ENCODE data around the gene A2M. TPM values are rescaled to one million over a fixed set of nuclear protein-coding genes. Genes with fewer than 3 reads are reported as not detected.

Gene A2M
- total and polyA plus RNA-seq, 2 donors (not counting 3 experiments of a cell fraction or from before 2014, with no cell fraction given): 11.5 to 16.9 TPM

DNA sequence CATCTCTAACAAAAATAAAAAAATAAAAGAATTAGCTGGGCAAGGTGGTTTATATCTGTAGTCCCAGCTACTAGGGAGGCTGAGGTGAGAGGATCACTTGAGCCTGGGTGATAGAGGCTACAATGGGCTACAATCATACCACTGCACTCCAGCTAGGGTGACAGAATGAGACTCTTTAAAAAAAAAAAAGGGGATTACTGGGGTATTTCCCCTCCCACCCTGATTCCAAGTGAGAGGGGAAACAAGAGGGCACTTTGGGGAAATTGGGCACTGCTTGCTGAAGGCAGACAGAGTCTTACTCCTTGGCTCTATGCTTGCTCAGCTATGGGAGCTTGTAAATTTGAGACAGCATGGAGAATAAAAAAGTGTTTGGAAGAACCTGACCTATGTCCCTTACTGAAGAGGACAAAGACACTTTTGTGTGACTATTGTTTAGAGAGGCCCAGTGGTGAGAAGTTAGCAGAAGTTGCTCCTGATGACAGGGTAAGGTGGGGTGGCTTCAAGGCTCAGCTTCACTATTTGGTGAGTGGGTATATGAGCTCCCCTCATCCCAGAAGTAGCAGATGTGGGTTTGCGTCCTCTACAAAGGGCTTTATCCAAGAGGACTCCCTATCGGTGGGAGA, 82.3 kb downstream of the A2M start:
- H3K36me3 ChIP-seq (ENCODE audit: control insufficient read depth in 2 of 2, extremely low read depth in 1 of 2, insufficient read depth in 2 of 2, low read length in 2 of 2): no peaks in the 10 kb centered on the region
- FAIRE-seq: no peak
- no peak overlapping the region for H3K27ac ChIP-seq (ENCODE audit: insufficient read depth, low read depth, low read length)
- POLR2A ChIA-PET: no interaction called here
- intact Hi-C loops (cut with micrococcal nuclease) (no loop called here), dilution Hi-C loops (cut with MboI; ENCODE audit: extremely low pct_ligation_motif_present, low sequenced_read_pairs) (no loop called here)
- DNase-seq (ENCODE audit: low read depth, low spot score): no peak
- CTCF ChIA-PET: interaction anchor here (0.9 to 4.9 kb wide), 5 partner anchors 16 to 489 kb away, joined by 4 to 21 read pairs (median 9); partner anchors contain the start of gene M6PR
- H4K20me1 ChIP-seq (replicated peaks; ENCODE audit: control insufficient read depth, extremely low read depth, insufficient read depth, low read length): no peaks in the 10 kb centered on the region
- H3K9me1 ChIP-seq (replicated peaks; ENCODE audit: control insufficient read depth, extremely low read depth, insufficient read depth, low read length): no peaks in the 10 kb centered on the region
- no peak overlapping the region for H2AFZ ChIP-seq (ENCODE audit: low read depth, low read length)
- TF ChIP-seq, protein P1, sequence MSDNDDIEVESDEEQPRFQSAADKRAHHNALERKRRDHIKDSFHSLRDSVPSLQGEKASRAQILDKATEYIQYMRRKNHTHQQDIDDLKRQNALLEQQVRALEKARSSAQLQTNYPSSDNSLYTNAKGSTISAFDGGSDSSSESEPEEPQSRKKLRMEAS (IDR thresholded peaks at IDR 0.05; ENCODE audit: insufficient read depth, insufficient read length): no peak
- no peaks in the 10 kb centered on the region for H3K9me3 ChIP-seq (replicated peaks; ENCODE audit: control insufficient read depth, insufficient read depth, low read length)
- no peaks in the 10 kb centered on the region for H3K4me1 ChIP-seq (ENCODE audit: control insufficient read depth, extremely low read depth, insufficient read depth, low read length)
- H3K9ac ChIP-seq (replicated peaks; ENCODE audit: extremely low read depth, insufficient read depth, low read length): no peak overlapping the region
- H3K4me2 ChIP-seq (ENCODE audit: insufficient read depth, low read length): no peak overlapping the region
- BruUV-seq (replicated peaks): no TSS peak
- H3K27me3 ChIP-seq (ENCODE audit: control insufficient read depth in 2 of 2, insufficient read depth in 2 of 2, low read length in 2 of 2): peaks cover 7 to 8% of the 10 kb centered on the region in 2 experiments
- H3K4me3 ChIP-seq (replicated peaks in 1 of 3; ENCODE audit: insufficient read depth in 1 of 3, low read depth in 1 of 3, low read length in 3 of 3): no peak overlapping the region
- H3K79me2 ChIP-seq (ENCODE audit: control insufficient read depth, insufficient read depth, low read length): no peaks in the 10 kb centered on the region

DNA sequence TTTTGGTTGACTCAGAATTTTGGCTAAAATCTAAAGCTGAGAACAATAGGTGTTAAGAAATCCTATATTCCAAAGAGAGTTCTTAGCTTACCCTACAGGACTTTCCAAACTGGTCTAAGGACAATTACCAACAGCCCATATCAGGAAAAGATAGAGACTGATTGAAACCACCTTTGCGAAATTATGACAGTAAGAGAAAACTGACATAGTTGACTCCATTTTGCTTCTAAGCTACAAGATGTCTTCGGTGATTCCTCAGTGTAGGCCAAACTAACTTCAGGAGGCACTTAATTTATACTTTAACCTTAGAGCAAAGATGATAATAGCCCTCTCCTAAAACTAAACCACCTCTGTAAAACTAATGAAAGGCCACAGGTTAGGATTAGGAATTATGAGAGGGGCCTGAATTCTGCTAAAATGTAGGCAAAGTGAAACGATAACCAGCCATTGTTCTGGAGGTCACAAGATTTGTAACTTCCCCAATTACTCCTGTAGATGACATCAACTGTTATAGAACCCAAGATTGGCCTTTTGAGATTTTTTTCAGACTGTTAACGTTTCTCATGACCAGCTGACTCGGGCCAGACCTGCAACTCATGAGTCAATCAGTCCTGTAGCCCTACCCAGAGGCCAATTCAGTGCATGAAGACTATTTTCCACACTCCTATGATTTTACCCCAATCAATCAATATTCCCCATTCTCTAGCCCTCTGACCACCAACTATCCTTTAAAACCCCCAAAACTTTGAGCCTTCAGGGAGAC, 83.3 kb downstream of the A2M start:
- no peaks in the 10 kb centered on the region for H3K36me3 ChIP-seq (ENCODE audit: control insufficient read depth in 2 of 2, extremely low read depth in 1 of 2, insufficient read depth in 2 of 2, low read length in 2 of 2)
- no peak overlapping the region for H2AFZ ChIP-seq (ENCODE audit: low read depth, low read length)
- H3K27me3 ChIP-seq (ENCODE audit: control insufficient read depth in 2 of 2, insufficient read depth in 2 of 2, low read length in 2 of 2): peaks cover 5 to 7% of the 10 kb centered on the region in 2 experiments
- ChIA-PET POLR2A (no interaction called here), CTCF (interaction anchor here (0.9 to 4.9 kb wide), 5 partner anchors 17 to 488 kb away, joined by 5 to 21 read pairs (median 9); partner anchors contain the start of gene M6PR)
- H3K79me2 ChIP-seq (ENCODE audit: control insufficient read depth, insufficient read depth, low read length): no peaks in the 10 kb centered on the region
- no peak overlapping the region for H3K27ac ChIP-seq (ENCODE audit: insufficient read depth, low read depth, low read length)
- H3K9me1 ChIP-seq (replicated peaks; ENCODE audit: control insufficient read depth, extremely low read depth, insufficient read depth, low read length): no peaks in the 10 kb centered on the region
- FAIRE-seq (no peak), DNase-seq (ENCODE audit: low read depth, low spot score) (no peak)
- no peaks in the 10 kb centered on the region for H4K20me1 ChIP-seq (replicated peaks; ENCODE audit: control insufficient read depth, extremely low read depth, insufficient read depth, low read length)
- no peak overlapping the region for H3K4me3 ChIP-seq (replicated peaks in 1 of 3; ENCODE audit: insufficient read depth in 1 of 3, low read depth in 1 of 3, low read length in 3 of 3)
- dilution Hi-C loops (cut with MboI; ENCODE audit: extremely low pct_ligation_motif_present, low sequenced_read_pairs) (no loop called here), intact Hi-C loops (cut with micrococcal nuclease) (no loop called here)
- BruUV-seq (replicated peaks): no TSS peak
- no peak overlapping the region for H3K9ac ChIP-seq (replicated peaks; ENCODE audit: extremely low read depth, insufficient read depth, low read length)
- H3K9me3 ChIP-seq (replicated peaks; ENCODE audit: control insufficient read depth, insufficient read depth, low read length): no peaks in the 10 kb centered on the region
- H3K4me1 ChIP-seq (ENCODE audit: control insufficient read depth, extremely low read depth, insufficient read depth, low read length): no peaks in the 10 kb centered on the region
- no peak for TF ChIP-seq EZH2 (IDR thresholded peaks at IDR 0.05; ENCODE audit: borderline replicate concordance, low read depth, low read length, severe bottlenecking)
- TF ChIP-seq POLR2A (IDR thresholded peaks at IDR 0.05; ENCODE audit: low read depth, low read length): no peak
- TF ChIP-seq GATA2 (IDR thresholded peaks at IDR 0.05; ENCODE audit: insufficient read depth, insufficient read length, low read depth, low read length): no peak
- TF ChIP-seq, protein P1 (IDR thresholded peaks at IDR 0.05; ENCODE audit: insufficient read depth, insufficient read length): no peak
- no peak for TF ChIP-seq FOS (IDR thresholded peaks at IDR 0.05; ENCODE audit: borderline replicate concordance, insufficient read depth, low read length)
- TF ChIP-seq, protein P2, sequence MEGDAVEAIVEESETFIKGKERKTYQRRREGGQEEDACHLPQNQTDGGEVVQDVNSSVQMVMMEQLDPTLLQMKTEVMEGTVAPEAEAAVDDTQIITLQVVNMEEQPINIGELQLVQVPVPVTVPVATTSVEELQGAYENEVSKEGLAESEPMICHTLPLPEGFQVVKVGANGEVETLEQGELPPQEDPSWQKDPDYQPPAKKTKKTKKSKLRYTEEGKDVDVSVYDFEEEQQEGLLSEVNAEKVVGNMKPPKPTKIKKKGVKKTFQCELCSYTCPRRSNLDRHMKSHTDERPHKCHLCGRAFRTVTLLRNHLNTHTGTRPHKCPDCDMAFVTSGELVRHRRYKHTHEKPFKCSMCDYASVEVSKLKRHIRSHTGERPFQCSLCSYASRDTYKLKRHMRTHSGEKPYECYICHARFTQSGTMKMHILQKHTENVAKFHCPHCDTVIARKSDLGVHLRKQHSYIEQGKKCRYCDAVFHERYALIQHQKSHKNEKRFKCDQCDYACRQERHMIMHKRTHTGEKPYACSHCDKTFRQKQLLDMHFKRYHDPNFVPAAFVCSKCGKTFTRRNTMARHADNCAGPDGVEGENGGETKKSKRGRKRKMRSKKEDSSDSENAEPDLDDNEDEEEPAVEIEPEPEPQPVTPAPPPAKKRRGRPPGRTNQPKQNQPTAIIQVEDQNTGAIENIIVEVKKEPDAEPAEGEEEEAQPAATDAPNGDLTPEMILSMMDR (IDR thresholded peaks at IDR 0.05; ENCODE audit: extremely low read depth in 1 of 2, insufficient read depth in 1 of 2, low read depth in 1 of 2, low read length in 2 of 2): no peak
- no peak overlapping the region for H3K4me2 ChIP-seq (ENCODE audit: insufficient read depth, low read length)
